HuH-7 (cell line): ENCODE measurements around the gene FZD7.
A peak's percentile ranks its signal among the peaks of the same experiment; 100 is the strongest.

ENCODE experiments used
- DNase-seq: peaks from one replicate; pipeline ENCODE4 v3.0.0; 2011; ENCODE audit warnings: low spot score

FZD7 gene

GRCh38 chr2:202014318-202014717 lies 19.3 kb upstream of the FZD7 start:
- DNase-seq: no peak

- DNase-seq: no peak
Measured at GRCh38 chr2:202014759-202015211, 18.9 kb upstream of the FZD7 start.

GRCh38 chr2:202015471-202015870 lies 18.2 kb upstream of the FZD7 start:
- no peak for DNase-seq

- DNase-seq: no peak
Measured at GRCh38 chr2:202016579-202017227, 17.0 kb upstream of the FZD7 start.

- DNase-seq: no peak
Measured at GRCh38 chr2:202017940-202018339, 15.7 kb upstream of the FZD7 start.

- DNase-seq: no peak
Measured at GRCh38 chr2:202018950-202019349, 14.7 kb upstream of the FZD7 start.

GRCh38 chr2:202019689-202020450 lies 13.8 kb upstream of the FZD7 start:
- DNase-seq: no peak

- DNase-seq: no peak
Measured at GRCh38 chr2:202022755-202023154, 10.9 kb upstream of the FZD7 start.

GRCh38 chr2:202023198-202023903 lies 10.3 kb upstream of the FZD7 start:
- DNase-seq: no peak

- no peak for DNase-seq
Measured at GRCh38 chr2:202023904-202024266, 9.8 kb upstream of the FZD7 start.

GRCh38 chr2:202024871-202025270 lies 8.8 kb upstream of the FZD7 start:
- DNase-seq: no peak

- DNase-seq: no peak
Measured at GRCh38 chr2:202025816-202026215, 7.8 kb upstream of the FZD7 start.

- DNase-seq: no peak
Measured at GRCh38 chr2:202026507-202026906, 7.1 kb upstream of the FZD7 start.

GRCh38 chr2:202030691-202031090 lies 3.0 kb upstream of the FZD7 start:
- DNase-seq: no peak

GRCh38 chr2:202031246-202031951 lies 2.3 kb upstream of the FZD7 start:
- DNase-seq: no peak

GRCh38 chr2:202032846-202033316 lies 774 bp upstream of the FZD7 start:
- DNase-seq: peak; percentile 65

GRCh38 chr2:202034249-202035088 lies 814 bp downstream of the FZD7 start:
- peak; percentile 30 for DNase-seq

- no peak for DNase-seq
Measured at GRCh38 chr2:202035089-202035940, 1.7 kb downstream of the FZD7 start.

- DNase-seq: no peak
Measured at GRCh38 chr2:202035941-202036372, 2.3 kb downstream of the FZD7 start.

- DNase-seq: peak; percentile 52
Measured at GRCh38 chr2:202036601-202037037, 3.0 kb downstream of the FZD7 start.
